Right lobe of liver (tissue), 6 donors: ENCODE data around the gene CACNA2D1. TPM values are rescaled to one million over a fixed set of nuclear protein-coding genes. Genes with fewer than 3 reads are reported as not detected.

Source experiments
- ATAC-seq, 4 donors: fragments of 200-7000 bp; cut with Tn5 transposase; one replicate each; pipeline ENCODE4 v1.9.1; 2020; ENCODE audit warnings: mild to moderate bottlenecking in 4 of 4, moderate library complexity in 4 of 4
- DNase-seq, 3 donors: peaks; one replicate each; pipeline ENCODE4 v3.0.0-alpha.2; 2020
- H3K27ac ChIP-seq, 3 donors: fragments of 200-600 bp; one replicate each; pipeline ENCODE4 v1.8.0; 2022
- H3K27me3 ChIP-seq, 2 donors: fragments of 200-600 bp; one replicate each; pipeline ENCODE4 v1.8.0; 2022
- H3K36me3 ChIP-seq, 4 donors: fragments of 200-600 bp; sonication (generic) in 1 of 4; one replicate each; pipeline versions ENCODE4 v1.5.1 to v1.8.0; 2017 to 2022; ENCODE audit warnings: control low read depth in 1 of 4
- H3K4me1 ChIP-seq, 4 donors: fragments of 200-600 bp; sonication (generic) in 1 of 4; one replicate each; pipeline versions ENCODE4 v1.5.1 to v1.8.0; 2017 to 2022; ENCODE audit warnings: control low read depth in 1 of 4
- H3K4me3 ChIP-seq, 3 donors: fragments of 200-600 bp; one replicate each; pipeline ENCODE4 v1.8.0; 2022
- H3K9me3 ChIP-seq, 4 donors: fragments of 200-600 bp; sonication (generic) in 1 of 4; one replicate each; pipeline versions ENCODE4 v1.5.1 to v1.8.0; 2017 to 2022; ENCODE audit warnings: control low read depth in 1 of 4
- POLR2A ChIP-seq: fragments of 450-650 bp; IDR thresholded peaks from one replicate; pipeline ENCODE4 v1.6.1; 2017; ENCODE audit warnings: antibody characterized with exemption, mild to moderate bottlenecking
- WGBS: methylation state at CpG from one replicate; pipeline ENCODE4 v1.1.6; 2018; ENCODE audit warnings: low coverage, low lambda C conversion rate; ENCODE audit not compliant: insufficient coverage; ENCODE audit errors: missing lambda C conversion rate; 5-methylcytosine and 5-hydroxymethylcytosine counted together
- intact Hi-C, 2 donors: fragments of 100-400 bp; cut with DNase I; formaldehyde crosslinking; loops; one replicate each; pipeline versions ENCODE4 v1.11.2 to v1.14.1; 2022
- total RNA-seq, 6 experiments: library from RNA; depleted of rRNA in 2 of 6; stranded (reverse); fragments of >200 nt in 2 of 6; fragmentation: NEBNext Ultra II Directional in 3 of 6; extraction: Animal tissue kit (Norgen Biotek cat#: 25700) in 3 of 6; gene quantifications; one replicate each; pipeline versions ENCODE4 v1.1.0 to v1.2.4, GENCODE V29; 2016 to 2023
- TF ChIP-seq, protein P1 (sequence below), 4 donors: fragments of 200-600 bp in 3 of 4; fragments of 450-650 bp in 1 of 4; IDR thresholded peaks; one replicate each; pipeline versions ENCODE4 v1.5.1 to v1.8.0; 2016 to 2022; ENCODE audit warnings: antibody characterized with exemption in 4 of 4, mild to moderate bottlenecking in 2 of 4
- donor health status: DM: no; HTN: yes; CAD: no.
- donor health status: DM: no; HTN: no; CAD: no.
- donor health status: DM: no; HTN: no; CAD: no.
- donor health status: DM: no; HTN: yes; CAD: no.
- donor health status: DM: no; HTN: yes; CAD: no.

CACNA2D1 gene
- total RNA-seq, 6 experiments from 2014 or later, result 1.3 to 6.0 (median 2.2) TPM

DNA sequence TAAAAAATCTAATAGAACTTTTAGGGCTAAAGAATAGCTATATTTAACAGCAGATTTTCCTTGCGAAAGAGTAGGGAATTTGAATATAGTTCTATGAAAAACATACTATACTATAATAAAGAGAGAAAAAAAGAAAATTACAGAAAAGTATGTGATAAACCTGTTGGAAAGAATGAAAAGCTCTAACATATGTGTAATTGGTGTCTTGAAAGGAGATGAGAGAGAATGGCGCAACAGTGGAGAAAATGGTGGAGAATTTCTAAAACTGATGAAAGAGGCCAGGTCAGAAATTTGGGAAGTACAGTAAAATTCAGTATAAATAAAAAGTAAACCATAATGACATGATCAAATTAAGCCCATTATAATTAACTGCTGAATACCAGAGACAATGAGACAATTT, 20.8 kb upstream of the CACNA2D1 start:
- H3K36me3 ChIP-seq, result no peaks in the 10 kb centered on the region
- intact Hi-C loops, result no loop called here

GRCh38 chr7:82455295-82455694, 11.7 kb upstream of the CACNA2D1 start:
- WGBS, result 55% methylated on average over 3 of the region's 3 CpGs
- Histone ChIP-seq H3K9me3 (no peaks in the 10 kb centered on the region), H3K27me3 (no peaks in the 10 kb centered on the region), H3K4me3 (no peak overlapping the region), H3K27ac (no peak overlapping the region), H3K4me1 (no peaks in the 10 kb centered on the region), H3K36me3 (no peaks in the 10 kb centered on the region)
- no peak for ATAC-seq
- intact Hi-C loops, result no loop called here
- DNase-seq, result no peak
- no peak for TF ChIP-seq POLR2A
- TF ChIP-seq, protein P1, sequence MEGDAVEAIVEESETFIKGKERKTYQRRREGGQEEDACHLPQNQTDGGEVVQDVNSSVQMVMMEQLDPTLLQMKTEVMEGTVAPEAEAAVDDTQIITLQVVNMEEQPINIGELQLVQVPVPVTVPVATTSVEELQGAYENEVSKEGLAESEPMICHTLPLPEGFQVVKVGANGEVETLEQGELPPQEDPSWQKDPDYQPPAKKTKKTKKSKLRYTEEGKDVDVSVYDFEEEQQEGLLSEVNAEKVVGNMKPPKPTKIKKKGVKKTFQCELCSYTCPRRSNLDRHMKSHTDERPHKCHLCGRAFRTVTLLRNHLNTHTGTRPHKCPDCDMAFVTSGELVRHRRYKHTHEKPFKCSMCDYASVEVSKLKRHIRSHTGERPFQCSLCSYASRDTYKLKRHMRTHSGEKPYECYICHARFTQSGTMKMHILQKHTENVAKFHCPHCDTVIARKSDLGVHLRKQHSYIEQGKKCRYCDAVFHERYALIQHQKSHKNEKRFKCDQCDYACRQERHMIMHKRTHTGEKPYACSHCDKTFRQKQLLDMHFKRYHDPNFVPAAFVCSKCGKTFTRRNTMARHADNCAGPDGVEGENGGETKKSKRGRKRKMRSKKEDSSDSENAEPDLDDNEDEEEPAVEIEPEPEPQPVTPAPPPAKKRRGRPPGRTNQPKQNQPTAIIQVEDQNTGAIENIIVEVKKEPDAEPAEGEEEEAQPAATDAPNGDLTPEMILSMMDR (IDR thresholded peaks at IDR 0.05), result no peak

More for the DNA sequence above, 20.8 kb upstream of the CACNA2D1 start:
- no peak for ATAC-seq
- no peak overlapping the region for H3K27ac ChIP-seq
- no peak for DNase-seq
- H3K27me3 ChIP-seq, result no peaks in the 10 kb centered on the region
- H3K4me1 ChIP-seq, result no peaks in the 10 kb centered on the region
- H3K9me3 ChIP-seq, result no peaks in the 10 kb centered on the region
- TF ChIP-seq, protein P1 (IDR thresholded peaks at IDR 0.05), result no peak
- TF ChIP-seq POLR2A, result no peak
- WGBS, result 71% methylated on average over 2 of the region's 2 CpGs
- no peak overlapping the region for H3K4me3 ChIP-seq

- Histone ChIP-seq H3K4me1 (no peaks in the 10 kb centered on the region), H3K4me3 (no peak overlapping the region), H3K9me3 (no peaks in the 10 kb centered on the region), H3K27ac (no peak overlapping the region), H3K36me3 (no peaks in the 10 kb centered on the region), H3K27me3 (no peaks in the 10 kb centered on the region)
- WGBS, result 44% methylated on average over 7 of the region's 7 CpGs
- DNase-seq, result no peak
- intact Hi-C loops, result no loop called here
- TF ChIP-seq, protein P1 (IDR thresholded peaks at IDR 0.05), result no peak
- no peak for TF ChIP-seq POLR2A
- no peak for ATAC-seq
These were observed 7.2 kb upstream of the CACNA2D1 start for GRCh38 chr7:82450759-82451158.

DNA sequence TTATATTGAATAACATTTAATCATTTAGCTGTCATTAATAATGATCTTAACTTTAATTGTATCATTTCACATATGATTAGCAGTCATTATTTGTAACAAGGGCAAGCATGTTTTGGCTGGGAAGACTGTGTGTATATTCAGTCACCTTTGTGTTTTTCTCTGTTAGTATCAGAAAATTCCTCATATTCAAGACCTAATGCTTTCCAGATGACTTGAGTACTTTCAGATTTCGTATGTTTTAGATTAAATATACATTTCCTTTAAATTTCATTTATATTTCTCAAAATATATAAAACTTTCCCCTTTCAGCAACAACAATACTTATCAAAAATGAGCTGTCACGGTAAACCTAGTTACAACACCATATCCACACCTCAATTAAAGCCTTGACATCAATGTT, 6.3 kb upstream of the CACNA2D1 start:
- H3K9me3 ChIP-seq, result no peaks in the 10 kb centered on the region
- 38% methylated on average over 2 of the region's 2 CpGs for WGBS
- no peaks in the 10 kb centered on the region for H3K36me3 ChIP-seq
- no peak for ATAC-seq
- no peaks in the 10 kb centered on the region for H3K4me1 ChIP-seq
- H3K27me3 ChIP-seq, result no peaks in the 10 kb centered on the region
- no peak for DNase-seq
- TF ChIP-seq, protein P1 (IDR thresholded peaks at IDR 0.05), result no peak
- no peak for TF ChIP-seq POLR2A
- H3K4me3 ChIP-seq, result no peak overlapping the region
- intact Hi-C loops, result no loop called here
- no peak overlapping the region for H3K27ac ChIP-seq

DNA sequence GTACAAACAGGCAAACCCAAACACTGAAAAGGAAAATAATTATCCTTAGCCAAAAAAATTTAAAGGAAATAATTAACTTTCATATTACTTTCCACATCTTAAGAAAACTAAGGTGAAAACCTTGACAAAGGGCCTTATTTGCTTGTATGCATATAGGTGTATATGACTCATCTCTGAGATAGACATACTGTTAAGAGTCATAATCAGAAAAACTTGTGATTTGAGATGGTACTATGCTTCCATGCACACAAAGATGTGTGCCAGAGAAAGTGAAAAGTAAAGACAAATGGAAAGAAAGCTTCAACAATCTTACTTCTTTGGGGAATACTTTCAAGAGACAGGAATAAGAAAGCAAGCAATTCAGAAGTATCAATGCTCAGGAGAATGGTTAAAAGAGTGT, 3.3 kb upstream of the CACNA2D1 start:
- DNase-seq (no peak), ATAC-seq (no peak)
- intact Hi-C loops, result no loop called here
- Histone ChIP-seq H3K4me3 (no peak overlapping the region), H3K4me1 (peaks cover 0 to 8% (median 0%) of the 10 kb centered on the region in 4 donors), H3K9me3 (no peaks in the 10 kb centered on the region), H3K36me3 (no peaks in the 10 kb centered on the region), H3K27ac (no peak overlapping the region), H3K27me3 (no peaks in the 10 kb centered on the region)
- TF ChIP-seq POLR2A, result no peak
- TF ChIP-seq, protein P1 (IDR thresholded peaks at IDR 0.05), result no peak
